SK-N-SH (cell line): ENCODE results near the gene CYSTM1. TPM values are rescaled to one million over a fixed set of nuclear protein-coding genes. Genes with fewer than 3 reads are reported as not detected.

ENCODE experiments used
- CTCF ChIA-PET: fragments of 300-600, 350-600 bp; formaldehyde crosslinking; extraction: SDS; loops from one replicate; lab custom pipeline; 2021; lab: Yijun Ruan, JAX
- POLR2A ChIA-PET: fragments of 350-600 bp; sonication (Branson Sonifier 250); formaldehyde crosslinking; extraction: SDS; loops from one replicate; lab custom pipeline; 2020; ENCODE audit warnings: antibody characterized with exemption, inconsistent platforms; lab: Yijun Ruan, JAX
- DNase-seq: peaks from one replicate; pipeline ENCODE4 v3.0.0; 2012
- H2AFZ ChIP-seq: fragments of 200-600 bp; sonication (generic); 2 replicates; pipeline ENCODE4 v1.8.1; 2016; ENCODE audit warnings: antibody characterized with exemption, mild to moderate bottlenecking, low read depth
- H3F3A ChIP-seq: fragments of 200-600 bp; sonication (generic); replicated peaks from 2 replicates; pipeline ENCODE3; 2016; ENCODE audit warnings: antibody characterized with exemption, mild to moderate bottlenecking; ENCODE audit not compliant: insufficient read depth
- H3K27ac ChIP-seq, 2 experiments: fragments of 200-500 bp in 1 of 2; fragments of 200-600 bp in 1 of 2; sonication (Bioruptor generic) in 1 of 2; sonication (generic), shearing (Covaris generic) in 1 of 2; 2 replicates each; pipeline versions ENCODE4 v1.5.1 to v1.6.1; 2014 to 2016; ENCODE audit warnings: low read depth in 2 of 2, inconsistent platforms in 1 of 2, low read length in 1 of 2, mild to moderate bottlenecking in 1 of 2, mixed read lengths in 1 of 2
- H3K27me3 ChIP-seq: fragments of 200-600 bp; sonication (generic), shearing (Covaris generic); 2 replicates; pipeline ENCODE4 v1.6.1; 2016; ENCODE audit warnings: mixed run types; ENCODE audit not compliant: insufficient read depth
- H3K36me3 ChIP-seq, 2 experiments: fragments of 200-500 bp in 1 of 2; fragments of 200-600 bp in 1 of 2; sonication (Bioruptor generic) in 1 of 2; sonication (generic) in 1 of 2; replicated peaks in 1 of 2; 2 replicates each; pipeline versions ENCODE3 to v1.5.1; 2014 to 2016; ENCODE audit warnings: low read length in 1 of 2, mild to moderate bottlenecking in 1 of 2; ENCODE audit not compliant: insufficient read depth in 2 of 2, control insufficient read depth in 1 of 2
- H3K4me1 ChIP-seq, 2 experiments: fragments of 200-500 bp in 1 of 2; fragments of 200-600 bp in 1 of 2; sonication (Bioruptor generic) in 1 of 2; sonication (generic), shearing (Covaris generic) in 1 of 2; 2 replicates each; pipeline versions ENCODE4 v1.5.1 to v1.6.1; 2014 to 2016; ENCODE audit warnings: low read depth in 1 of 2, low read length in 1 of 2, mixed run types in 1 of 2; ENCODE audit not compliant: insufficient read depth in 2 of 2, control insufficient read depth in 1 of 2
- H3K4me2 ChIP-seq: fragments of 200-600 bp; sonication (generic), shearing (Covaris generic); 2 replicates; pipeline ENCODE4 v1.6.1; 2017; ENCODE audit warnings: mixed run types
- H3K4me3 ChIP-seq, 2 experiments: fragments of 200-500 bp in 1 of 2; fragments of 200-600 bp in 1 of 2; sonication (Bioruptor generic) in 1 of 2; sonication (generic), shearing (Covaris generic) in 1 of 2; 2 replicates each; pipeline versions ENCODE4 v1.5.1 to v1.8.1; 2014 to 2016; ENCODE audit warnings: low read depth in 2 of 2, inconsistent platforms in 1 of 2, low read length in 1 of 2, mild to moderate bottlenecking in 1 of 2, mixed read lengths in 1 of 2, moderate library complexity in 1 of 2
- H3K79me2 ChIP-seq: fragments of 200-600 bp; sonication (generic); 2 replicates; pipeline ENCODE4 v1.8.1; 2017; ENCODE audit warnings: mild to moderate bottlenecking; ENCODE audit not compliant: insufficient read depth
- H3K9ac ChIP-seq: fragments of 200-600 bp; sonication (generic); 2 replicates; pipeline ENCODE4 v1.6.1; 2017; ENCODE audit warnings: mixed run types
- H3K9me2 ChIP-seq: fragments of 200-600 bp; sonication (generic); 2 replicates; pipeline ENCODE4 v1.6.1; 2017; ENCODE audit warnings: mixed run types
- H3K9me3 ChIP-seq: fragments of 200-600 bp; sonication (generic); 2 replicates; pipeline ENCODE4 v1.6.1; 2017; ENCODE audit warnings: mixed run types, mild to moderate bottlenecking, moderate library complexity
- H4K20me1 ChIP-seq: fragments of 200-600 bp; sonication (generic); 2 replicates; pipeline ENCODE4 v1.6.1; 2017; ENCODE audit warnings: mild to moderate bottlenecking, mixed run types; ENCODE audit not compliant: insufficient read depth
- CTCF ChIP-seq: fragments of 200-600 bp; sonication (generic); IDR thresholded peaks from 2 replicates; pipeline ENCODE4 v1.6.1; 2017; ENCODE audit warnings: antibody characterized with exemption, mild to moderate bottlenecking, moderate library complexity
- ELF1 ChIP-seq: IDR thresholded peaks from 2 replicates; pipeline ENCODE4 v1.4.0; 2012
- EZH2phosphoT487 ChIP-seq: fragments of 200-600 bp; sonication (generic); IDR thresholded peaks from 2 replicates; pipeline ENCODE4 v1.6.1; 2017; ENCODE audit warnings: low read depth, mixed run types, mild to moderate bottlenecking, antibody characterized with exemption, moderate library complexity, borderline replicate concordance
- FOXJ3 ChIP-seq: sonication (generic); formaldehyde crosslinking; IDR thresholded peaks from 2 replicates; pipeline ENCODE4 v1.5.1; 2020; ENCODE audit warnings: mild to moderate bottlenecking, missing genetic modification reagents
- GABPA ChIP-seq: IDR thresholded peaks from 2 replicates; pipeline ENCODE4 v1.4.0; 2012; ENCODE audit warnings: low read depth, mild to moderate bottlenecking
- MXI1 ChIP-seq: IDR thresholded peaks from 2 replicates; pipeline ENCODE4 v1.6.1; 2012; ENCODE audit warnings: mild to moderate bottlenecking, low read depth, low read length, improper control_type of control experiment
- NFIC ChIP-seq: IDR thresholded peaks from 2 replicates; pipeline ENCODE4 v1.4.0; 2012; ENCODE audit warnings: borderline replicate concordance
- POLR2AphosphoS5 ChIP-seq: IDR thresholded peaks from 2 replicates; pipeline ENCODE4 v1.6.1; 2012; ENCODE audit warnings: low read depth, low read length
- RAD21 ChIP-seq: IDR thresholded peaks from 2 replicates; pipeline ENCODE4 v1.6.1; 2012; ENCODE audit warnings: mild to moderate bottlenecking, low read length
- SIN3A ChIP-seq: IDR thresholded peaks from 2 replicates; pipeline ENCODE4 v1.6.1; 2012; ENCODE audit warnings: low read depth, mild to moderate bottlenecking, low read length, moderate library complexity, borderline replicate concordance
- SMC3 ChIP-seq: IDR thresholded peaks from 2 replicates; pipeline ENCODE4 v1.6.1; 2012; ENCODE audit warnings: low read depth, low read length, improper control_type of control experiment
- TAF1 ChIP-seq: IDR thresholded peaks from 2 replicates; pipeline ENCODE4 v1.6.1; 2012; ENCODE audit warnings: low read depth, mild to moderate bottlenecking, low read length, moderate library complexity, borderline replicate concordance
- TCF12 ChIP-seq: IDR thresholded peaks from 2 replicates; pipeline ENCODE4 v1.4.0; 2012
- USF2 ChIP-seq: fragments of 150-350 bp; IDR thresholded peaks from 2 replicates; pipeline ENCODE4 v1.6.1; 2017; ENCODE audit warnings: antibody characterized with exemption, low read length, low read depth, borderline replicate concordance
- WGBS: methylation state at CpG from one replicate; pipeline ENCODE4 v1.1.6; 2017; ENCODE audit warnings: low lambda C conversion rate; 5-methylcytosine and 5-hydroxymethylcytosine counted together
- polyA plus RNA-seq, 3 experiments: library from polyadenylated mRNA; depleted of rRNA; stranded (reverse); fragments of >200 nt; gene quantifications; 2 replicates each; pipeline ENCODE4 v1.2.3, GENCODE V29; 2012
- TF ChIP-seq, protein P1 (sequence below): IDR thresholded peaks from 2 replicates; pipeline ENCODE4 v1.4.0; 2012; ENCODE audit warnings: low read depth
- TF ChIP-seq, protein P2 (sequence below): IDR thresholded peaks from 2 replicates; pipeline ENCODE4 v1.4.0; 2012; ENCODE audit warnings: low read depth, borderline replicate concordance

CYSTM1 gene
- polyA plus RNA-seq, 1 of the 3 experiments (the other 2 are of a cell fraction) = 27.1 TPM

- no peaks in the 10 kb centered on the region; the same call in 1 of the 2 replicates for H3K79me2 ChIP-seq
- no peak overlapping the region for H3K27ac ChIP-seq
- H3K9me3 ChIP-seq = no peaks in the 10 kb centered on the region
- H3K4me2 ChIP-seq = no peak overlapping the region
- 92% methylated on average over 3 of the region's 3 CpGs for WGBS
- POLR2A ChIA-PET = no interaction called here
- peaks cover 30% of the 10 kb centered on the region for H3F3A ChIP-seq
- TF ChIP-seq TAF1 = no peak
- TF ChIP-seq USF2 = no peak
- TF ChIP-seq EZH2phosphoT487 = no peak
- TF ChIP-seq, protein P1, sequence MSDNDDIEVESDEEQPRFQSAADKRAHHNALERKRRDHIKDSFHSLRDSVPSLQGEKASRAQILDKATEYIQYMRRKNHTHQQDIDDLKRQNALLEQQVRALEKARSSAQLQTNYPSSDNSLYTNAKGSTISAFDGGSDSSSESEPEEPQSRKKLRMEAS = no peak
- TF ChIP-seq ELF1 = no peak
- no peak for TF ChIP-seq TCF12
- TF ChIP-seq RAD21 = no peak
- no peak for TF ChIP-seq SIN3A
- TF ChIP-seq FOXJ3 (CRISPR knock-in tag) = no peak
- no peak for TF ChIP-seq MXI1
- TF ChIP-seq GABPA = no peak
- TF ChIP-seq NFIC = no peak
- H3K36me3 ChIP-seq = no peaks in the 10 kb centered on the region
- no peak overlapping the region for H3K9ac ChIP-seq
- H3K27me3 ChIP-seq = no peaks in the 10 kb centered on the region
- no peak overlapping the region for H3K4me3 ChIP-seq
- peaks cover 15 to 36% of the 10 kb centered on the region in 2 experiments for H3K4me1 ChIP-seq
- H2AFZ ChIP-seq = no peak overlapping the region
- no peak for DNase-seq
- CTCF ChIA-PET = interaction anchor here (1.5 kb wide), 1 partner anchor 78 kb away, joined by 3 read pairs; no protein-coding TSS in a partner anchor
- no peaks in the 10 kb centered on the region for H3K9me2 ChIP-seq
- H4K20me1 ChIP-seq = no peaks in the 10 kb centered on the region
Observed at GRCh38 chr5:140224658-140225057, 49.7 kb downstream of the CYSTM1 start.

DNA sequence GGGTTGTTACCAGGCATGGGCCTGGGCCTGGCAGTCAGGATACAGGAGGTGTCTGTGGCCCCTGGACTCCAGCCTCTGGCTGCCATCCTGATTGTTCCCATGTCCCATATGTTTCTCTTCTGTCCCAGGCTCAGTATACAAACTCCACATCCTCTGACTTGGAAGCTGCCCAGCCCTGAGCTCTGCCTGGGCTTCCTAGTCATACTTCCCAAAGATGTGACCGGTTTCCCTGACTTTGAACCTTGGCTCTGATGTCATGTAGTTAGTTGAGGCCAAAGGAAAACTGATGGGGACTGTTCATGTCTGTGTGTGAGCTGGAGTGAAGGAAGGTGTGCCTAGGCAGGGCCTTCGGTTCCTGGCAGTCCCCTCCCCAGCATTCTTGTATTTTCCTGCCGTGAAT lies 50.4 kb downstream of the CYSTM1 start:
- 89% methylated on average over 3 of the region's 3 CpGs for WGBS
- H3K79me2 ChIP-seq = no peaks in the 10 kb centered on the region; the same call in 1 of the 2 replicates
- no peaks in the 10 kb centered on the region for H3K36me3 ChIP-seq
- no peaks in the 10 kb centered on the region for H3K27me3 ChIP-seq
- peaks cover 9 to 30% of the 10 kb centered on the region in 2 experiments; a peak in 3 of 4 replicates for H3K4me1 ChIP-seq
- no peak overlapping the region for H3K4me2 ChIP-seq
- no peak overlapping the region for H3K27ac ChIP-seq
- H3F3A ChIP-seq = peaks cover 22% of the 10 kb centered on the region
- no peak overlapping the region for H2AFZ ChIP-seq
- no peaks in the 10 kb centered on the region for H4K20me1 ChIP-seq
- CTCF ChIA-PET = no interaction called here
- no peaks in the 10 kb centered on the region for H3K9me3 ChIP-seq
- no peak overlapping the region for H3K4me3 ChIP-seq
- DNase-seq = no peak
- TF ChIP-seq NFIC (no peak), MXI1 (no peak), GABPA (no peak), SMC3 (no peak), POLR2AphosphoS5 (no peak), CTCF (no peak)
- TF ChIP-seq, protein P2, sequence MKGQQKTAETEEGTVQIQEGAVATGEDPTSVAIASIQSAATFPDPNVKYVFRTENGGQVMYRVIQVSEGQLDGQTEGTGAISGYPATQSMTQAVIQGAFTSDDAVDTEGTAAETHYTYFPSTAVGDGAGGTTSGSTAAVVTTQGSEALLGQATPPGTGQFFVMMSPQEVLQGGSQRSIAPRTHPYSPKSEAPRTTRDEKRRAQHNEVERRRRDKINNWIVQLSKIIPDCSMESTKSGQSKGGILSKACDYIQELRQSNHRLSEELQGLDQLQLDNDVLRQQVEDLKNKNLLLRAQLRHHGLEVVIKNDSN = no peak
- no peaks in the 10 kb centered on the region for H3K9me2 ChIP-seq
- H3K9ac ChIP-seq = no peak overlapping the region
- POLR2A ChIA-PET = no interaction called here
